Posterior cingulate gyrus (tissue), 11 donors: ENCODE results near the gene SZT2.
A peak's percentile ranks its signal among the peaks of the same experiment; 100 is the strongest.

Experiments used
- DNase-seq, 10 donors: peaks; one replicate each; pipeline versions ENCODE4 v3.0.0 to v3.0.0-alpha.2; 2020 to 2021; ENCODE audit warnings: mixed read lengths in 3 of 10
- intact Hi-C: fragments of 100-400 bp; cut with DNase I; formaldehyde crosslinking; loops from one replicate; pipeline ENCODE4 v1.15.1; 2023

Gene SZT2

DNA sequence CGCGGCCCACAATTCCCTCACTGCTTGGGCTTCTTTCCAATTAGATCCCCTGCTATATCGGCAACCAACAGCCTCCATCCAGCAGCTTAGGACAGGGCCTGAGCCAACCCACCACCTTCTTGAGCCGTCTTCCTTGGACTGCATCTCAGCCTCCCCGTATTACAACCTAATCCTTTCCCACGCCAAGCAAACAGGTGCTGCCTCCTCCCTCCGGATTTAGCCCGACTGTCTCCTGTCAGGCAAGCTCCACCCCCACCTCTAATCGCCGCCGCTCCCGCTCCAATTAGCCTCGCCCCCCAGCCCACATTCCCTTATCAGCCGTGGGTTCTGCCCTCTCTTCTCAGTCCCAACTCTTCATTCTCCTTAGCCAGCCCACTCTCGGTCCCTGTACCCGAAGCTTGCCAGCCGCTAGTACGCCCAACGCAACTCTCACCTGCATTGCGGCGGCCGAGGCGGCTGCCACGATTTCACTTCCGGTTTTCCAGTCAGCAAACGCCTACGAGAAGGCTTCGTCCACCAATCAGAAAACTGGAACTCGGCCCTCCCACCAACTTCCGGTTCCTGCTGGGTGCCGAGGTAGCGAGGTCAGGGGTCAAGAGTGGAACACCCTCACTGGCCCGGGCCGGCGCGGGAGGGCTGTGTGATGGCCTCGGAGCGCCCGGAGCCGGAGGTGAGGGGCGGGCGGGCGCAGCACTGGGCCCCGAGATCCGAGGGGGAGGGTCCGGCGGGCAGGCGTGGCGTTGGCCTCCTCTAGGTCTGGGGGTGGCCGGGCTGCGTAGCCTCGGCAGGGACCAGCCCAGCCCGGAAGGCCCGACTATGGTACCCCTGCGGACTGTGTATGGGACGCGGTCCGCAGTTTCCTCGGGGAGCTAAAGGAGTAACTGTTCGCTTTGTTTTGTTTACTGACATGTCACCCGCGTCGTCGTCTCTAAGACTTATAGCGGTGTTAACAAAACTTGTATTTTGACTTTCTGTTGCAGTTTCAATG is at the start of gene SZT2, which contains the start of gene MED8:
SZT2 (plus strand) TSS at position 574 of the 988 bp plus-strand sequence; CDS start at position 644, 70 bp downstream.
MED8 (minus strand) TSS at position 475 of the 988 bp plus-strand sequence; CDS start at position 439, 36 bp downstream.
- DNase-seq: peak; percentile 93 to 99 (median 96)
- intact Hi-C loops: no loop called here

GRCh38 chr1:43340559-43340958 is 49.1 kb upstream of the SZT2 start:
- no peak for DNase-seq
- intact Hi-C loops: no loop called here

- intact Hi-C loops: no loop called here
- DNase-seq: no peak
Observed at GRCh38 chr1:43344267-43344850, 45.3 kb upstream of the SZT2 start.

- no peak for DNase-seq
- intact Hi-C loops: no loop called here
Observed at GRCh38 chr1:43345120-43345519, 44.6 kb upstream of the SZT2 start.

DNA sequence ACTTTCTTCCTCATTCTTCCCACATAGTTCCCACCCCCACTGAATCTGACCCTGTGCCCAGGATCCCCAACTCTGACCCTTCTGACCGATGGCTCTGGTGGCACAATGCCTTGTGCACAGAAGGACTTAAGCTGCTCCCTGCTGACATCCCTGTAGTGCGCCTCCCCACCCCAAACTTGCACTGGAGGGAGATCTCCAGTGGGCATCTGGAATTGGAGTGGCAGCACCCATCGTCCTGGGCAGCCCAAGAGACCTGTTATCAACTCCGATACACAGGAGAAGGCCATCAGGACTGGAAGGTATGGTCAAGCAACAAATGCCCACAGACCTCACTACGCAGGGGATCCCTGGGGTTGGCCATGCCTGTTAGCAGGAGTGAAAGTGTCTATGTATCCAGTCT is 43.1 kb upstream of the SZT2 start:
- no peak for DNase-seq
- intact Hi-C loops: no loop called here

DNA sequence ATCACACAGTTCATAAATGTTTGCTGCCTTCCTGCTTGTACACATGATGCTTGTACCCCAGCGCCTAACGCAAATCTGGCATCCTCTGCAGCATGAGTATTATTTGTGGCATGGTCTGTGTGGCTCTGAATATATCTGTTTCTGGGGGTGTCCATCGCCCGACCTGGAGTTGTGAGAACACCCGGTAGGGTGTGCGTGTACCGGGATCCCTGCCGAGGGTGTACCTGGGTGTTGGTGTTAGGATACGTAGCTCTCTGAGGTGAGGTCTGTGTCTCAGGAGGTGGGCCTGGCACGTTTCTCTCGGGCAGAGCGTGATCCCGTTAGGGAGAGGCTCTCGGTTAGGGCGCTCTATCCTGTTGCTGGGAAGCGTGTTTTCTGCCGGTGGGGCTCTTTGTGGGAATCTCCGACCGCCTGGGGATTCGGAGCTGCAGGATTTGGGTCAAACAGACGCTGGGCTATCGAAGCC is 41.3 kb upstream of the SZT2 start:
- intact Hi-C loops: no loop called here
- peak in 3 of 10 donors; percentile 21 to 34 (median 30) for DNase-seq

DNA sequence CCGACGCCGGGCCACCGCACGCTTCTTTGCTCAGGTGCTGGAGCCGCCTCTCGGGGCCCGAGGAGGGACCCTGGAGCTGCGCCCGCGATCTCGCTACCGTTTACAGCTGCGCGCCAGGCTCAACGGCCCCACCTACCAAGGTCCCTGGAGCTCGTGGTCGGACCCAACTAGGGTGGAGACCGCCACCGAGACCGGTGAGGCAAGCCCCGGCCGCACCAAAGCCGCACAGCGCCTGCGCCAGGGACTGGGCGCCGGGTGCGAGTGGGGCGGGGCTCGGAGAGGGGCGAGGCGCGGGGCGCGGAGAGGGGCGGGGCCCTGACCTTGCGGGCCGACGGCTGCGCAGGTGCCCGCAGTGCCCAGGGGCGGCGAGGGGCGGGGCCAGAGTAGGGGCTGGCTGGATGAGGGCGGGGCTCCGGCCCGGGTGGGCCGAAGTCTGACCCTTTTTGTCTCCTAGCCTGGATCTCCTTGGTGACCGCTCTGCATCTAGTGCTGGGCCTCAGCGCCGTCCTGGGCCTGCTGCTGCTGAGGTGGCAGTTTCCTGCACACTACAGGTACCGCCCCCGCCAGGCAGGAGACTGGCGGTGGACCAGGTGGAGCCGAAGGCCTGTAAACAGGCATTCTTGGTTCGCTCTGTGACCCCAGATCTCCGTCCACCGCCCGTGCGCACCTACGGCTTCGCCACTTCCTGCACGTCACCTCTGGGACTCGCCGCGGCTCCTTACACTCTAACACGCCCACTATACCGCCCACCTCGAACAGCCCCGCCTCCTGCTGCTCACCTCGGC is 40.7 kb upstream of the SZT2 start:
- intact Hi-C loops: no loop called here
- DNase-seq: peak; percentile 43 to 95 (median 60)

- DNase-seq: peak in 1 of 10 donors; percentile 16
- intact Hi-C loops: no loop called here
Observed at GRCh38 chr1:43349594-43350306, 39.9 kb upstream of the SZT2 start.

GRCh38 chr1:43350976-43351375 is 38.7 kb upstream of the SZT2 start:
- intact Hi-C loops: no loop called here
- no peak for DNase-seq

- intact Hi-C loops: no loop called here
- no peak for DNase-seq
Observed at GRCh38 chr1:43351421-43352350, 38.0 kb upstream of the SZT2 start.

GRCh38 chr1:43352351-43352705 is 37.4 kb upstream of the SZT2 start:
- intact Hi-C loops: no loop called here
- DNase-seq: no peak

DNA sequence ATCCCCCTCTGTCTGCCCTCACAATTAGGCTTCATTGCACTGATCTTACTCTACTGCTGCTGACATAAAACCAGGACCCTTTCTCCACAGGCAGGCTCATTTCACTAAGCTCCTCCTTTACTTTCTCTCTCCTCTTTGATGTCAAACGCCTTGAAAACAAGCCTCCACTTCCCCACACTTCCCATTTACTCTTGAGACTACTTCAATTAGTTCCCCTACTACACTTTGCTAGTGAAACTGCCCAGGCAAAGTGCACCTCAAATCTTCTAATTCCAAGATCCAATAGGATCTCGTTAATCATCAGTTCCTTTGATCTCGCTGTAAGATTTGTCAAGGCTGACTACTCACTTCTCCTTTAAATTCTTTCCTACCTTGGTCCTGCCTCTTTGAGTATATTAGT is 36.8 kb upstream of the SZT2 start:
- intact Hi-C loops: no loop called here
- no peak for DNase-seq

DNA sequence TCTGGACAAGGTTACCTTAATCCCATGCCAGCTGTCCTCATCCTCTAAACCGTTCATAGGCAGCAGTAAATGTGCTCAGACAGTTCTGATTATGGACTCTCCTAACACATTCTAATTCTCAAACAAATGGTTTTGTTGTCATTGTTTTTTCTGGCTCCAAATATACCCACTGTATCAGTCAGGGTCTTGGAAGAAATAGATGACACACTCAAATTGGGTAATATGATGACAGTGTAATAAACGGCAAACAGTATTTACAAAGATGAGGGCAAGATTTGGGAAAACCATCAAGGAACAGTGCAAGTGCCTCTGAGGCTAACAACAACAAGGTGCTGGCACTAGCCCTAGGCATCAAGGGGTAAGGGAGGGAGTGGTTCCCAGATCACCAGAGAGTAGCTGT is 35.2 kb upstream of the SZT2 start:
- no peak for DNase-seq
- intact Hi-C loops: no loop called here

GRCh38 chr1:43354936-43355335 is 34.8 kb upstream of the SZT2 start:
- intact Hi-C loops: loop anchor here (5.0 kb wide), 1 partner anchor 58 kb away; no protein-coding TSS in a partner anchor
- DNase-seq: no peak

DNA sequence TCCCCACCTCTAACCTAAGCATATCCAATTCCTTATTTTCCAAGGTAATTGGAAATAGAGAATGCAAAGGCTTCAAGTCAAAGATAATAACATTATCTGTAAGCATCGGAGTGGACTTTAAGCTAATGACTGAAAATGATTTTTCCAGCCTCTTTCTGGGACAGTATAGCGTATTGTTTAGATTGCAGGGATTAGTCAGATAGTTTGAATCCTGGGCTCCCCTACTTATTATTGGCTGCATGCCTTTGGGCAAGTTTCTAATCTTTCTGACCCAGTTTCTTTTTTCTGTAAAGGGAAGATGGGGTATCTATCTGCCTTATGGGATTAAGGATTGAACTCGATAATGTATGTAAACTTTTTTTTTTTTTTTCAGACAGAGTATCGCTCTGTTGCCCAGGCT is 32.4 kb upstream of the SZT2 start:
- DNase-seq: no peak
- intact Hi-C loops: loop anchor here (2.0 to 5.0 kb wide), 2 partner anchors 60 to 118 kb away; no protein-coding TSS in a partner anchor

DNA sequence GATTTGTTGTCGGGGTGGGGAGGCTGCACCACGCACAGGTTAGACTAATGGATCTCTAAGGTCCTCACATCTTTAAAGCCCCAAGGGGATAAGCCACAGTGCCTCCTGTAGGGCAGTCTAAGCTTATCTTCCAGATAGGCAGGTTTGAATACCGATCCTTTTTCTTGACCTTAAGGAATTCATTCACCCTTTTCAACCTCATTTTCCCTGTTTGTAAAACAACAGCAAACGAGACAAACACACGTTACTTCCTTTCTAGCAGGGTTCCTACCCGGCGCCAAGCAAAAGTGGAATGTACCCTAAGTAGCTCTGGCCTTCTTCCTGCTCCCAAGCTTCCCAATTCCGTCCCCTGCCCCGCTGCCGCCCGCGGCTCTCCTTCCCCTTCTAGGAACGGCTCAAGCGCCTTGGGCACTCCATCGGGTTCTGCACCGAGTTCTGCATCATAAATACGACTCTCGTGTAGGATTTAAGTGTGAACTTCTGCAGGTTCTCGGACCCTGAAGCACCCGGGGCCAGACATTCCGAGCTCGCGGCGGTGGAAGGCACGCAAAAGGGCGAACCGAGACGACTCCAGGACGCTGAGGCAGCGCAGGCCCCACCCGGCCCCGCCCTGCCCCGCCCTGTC is 31.5 kb upstream of the SZT2 start:
- DNase-seq: peak in 2 of 10 donors; percentile 21 to 32
- intact Hi-C loops: loop anchor here (5.0 kb wide), 1 partner anchor 61 kb away; no protein-coding TSS in a partner anchor

- DNase-seq: peak; percentile 95 to 100 (median 98)
Observed at GRCh38 chr1:43358746-43359693, 30.7 kb upstream of the SZT2 start, which contains the start of gene CDC20. Gene CDC20, plus strand, starts transcription at chr1:43358981. Its CDS starts 235 bp downstream, at chr1:43359216.

More at GRCh38 chr1:43358746-43359693, 30.7 kb upstream of the SZT2 start, which contains the start of gene CDC20:
- intact Hi-C loops: loop anchor here (5.0 kb wide), 1 partner anchor 62 kb away; no protein-coding TSS in a partner anchor
